ENCODE results near the gene NAPG.
"Not testable (repeated sequence)": the region's sequence is repeated elsewhere in the genome, so short reads cannot be mapped to it uniquely, and the experiment has no call there.

DNA sequence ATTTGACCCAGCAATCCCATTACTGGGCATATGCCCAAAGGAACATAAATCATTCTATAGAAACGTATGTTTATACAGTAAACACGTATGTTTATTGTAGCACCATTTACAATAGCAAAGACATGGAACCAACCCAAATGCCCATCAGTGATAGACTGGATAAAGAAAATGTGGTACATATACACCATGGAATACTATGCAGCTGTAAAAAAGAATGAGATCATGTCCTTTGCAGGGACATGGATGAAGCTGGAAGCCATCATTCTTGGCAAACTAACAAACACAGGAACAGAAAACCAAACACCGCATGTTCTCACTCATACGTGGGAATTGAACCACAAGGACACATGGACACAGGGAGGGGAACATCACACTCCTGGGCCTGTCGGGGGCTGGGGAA is 13.3 kb downstream of the NAPG start:
- TF ChIP-seq, protein P1, sequence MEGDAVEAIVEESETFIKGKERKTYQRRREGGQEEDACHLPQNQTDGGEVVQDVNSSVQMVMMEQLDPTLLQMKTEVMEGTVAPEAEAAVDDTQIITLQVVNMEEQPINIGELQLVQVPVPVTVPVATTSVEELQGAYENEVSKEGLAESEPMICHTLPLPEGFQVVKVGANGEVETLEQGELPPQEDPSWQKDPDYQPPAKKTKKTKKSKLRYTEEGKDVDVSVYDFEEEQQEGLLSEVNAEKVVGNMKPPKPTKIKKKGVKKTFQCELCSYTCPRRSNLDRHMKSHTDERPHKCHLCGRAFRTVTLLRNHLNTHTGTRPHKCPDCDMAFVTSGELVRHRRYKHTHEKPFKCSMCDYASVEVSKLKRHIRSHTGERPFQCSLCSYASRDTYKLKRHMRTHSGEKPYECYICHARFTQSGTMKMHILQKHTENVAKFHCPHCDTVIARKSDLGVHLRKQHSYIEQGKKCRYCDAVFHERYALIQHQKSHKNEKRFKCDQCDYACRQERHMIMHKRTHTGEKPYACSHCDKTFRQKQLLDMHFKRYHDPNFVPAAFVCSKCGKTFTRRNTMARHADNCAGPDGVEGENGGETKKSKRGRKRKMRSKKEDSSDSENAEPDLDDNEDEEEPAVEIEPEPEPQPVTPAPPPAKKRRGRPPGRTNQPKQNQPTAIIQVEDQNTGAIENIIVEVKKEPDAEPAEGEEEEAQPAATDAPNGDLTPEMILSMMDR (IDR thresholded peaks at IDR 0.05 in 2 of 3, conservative IDR thresholded peaks at IDR 0.05 in 1 of 3; ENCODE audit: control insufficient read depth in 2 of 3, extremely low read depth in 1 of 3, insufficient read depth in 1 of 3, low read depth in 3 of 3, low read length in 3 of 3) = not testable (repeated sequence)
- TF ChIP-seq EP300 (IDR thresholded peaks at IDR 0.05; ENCODE audit: borderline replicate concordance in 1 of 2, control insufficient read depth in 1 of 2, low read depth in 2 of 2, low read length in 2 of 2); WRNIP1 (IDR thresholded peaks at IDR 0.05; ENCODE audit: borderline replicate concordance, low read depth, low read length); KDM1A (IDR thresholded peaks at IDR 0.05; ENCODE audit: borderline replicate concordance); ESRRA (IDR thresholded peaks at IDR 0.05; ENCODE audit: low read length): not testable (repeated sequence)
- TF ChIP-seq, protein P2, sequence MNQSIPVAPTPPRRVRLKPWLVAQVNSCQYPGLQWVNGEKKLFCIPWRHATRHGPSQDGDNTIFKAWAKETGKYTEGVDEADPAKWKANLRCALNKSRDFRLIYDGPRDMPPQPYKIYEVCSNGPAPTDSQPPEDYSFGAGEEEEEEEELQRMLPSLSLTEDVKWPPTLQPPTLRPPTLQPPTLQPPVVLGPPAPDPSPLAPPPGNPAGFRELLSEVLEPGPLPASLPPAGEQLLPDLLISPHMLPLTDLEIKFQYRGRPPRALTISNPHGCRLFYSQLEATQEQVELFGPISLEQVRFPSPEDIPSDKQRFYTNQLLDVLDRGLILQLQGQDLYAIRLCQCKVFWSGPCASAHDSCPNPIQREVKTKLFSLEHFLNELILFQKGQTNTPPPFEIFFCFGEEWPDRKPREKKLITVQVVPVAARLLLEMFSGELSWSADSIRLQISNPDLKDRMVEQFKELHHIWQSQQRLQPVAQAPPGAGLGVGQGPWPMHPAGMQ (IDR thresholded peaks at IDR 0.05; ENCODE audit: borderline replicate concordance) = not testable (repeated sequence)
- TF ChIP-seq, protein P3, sequence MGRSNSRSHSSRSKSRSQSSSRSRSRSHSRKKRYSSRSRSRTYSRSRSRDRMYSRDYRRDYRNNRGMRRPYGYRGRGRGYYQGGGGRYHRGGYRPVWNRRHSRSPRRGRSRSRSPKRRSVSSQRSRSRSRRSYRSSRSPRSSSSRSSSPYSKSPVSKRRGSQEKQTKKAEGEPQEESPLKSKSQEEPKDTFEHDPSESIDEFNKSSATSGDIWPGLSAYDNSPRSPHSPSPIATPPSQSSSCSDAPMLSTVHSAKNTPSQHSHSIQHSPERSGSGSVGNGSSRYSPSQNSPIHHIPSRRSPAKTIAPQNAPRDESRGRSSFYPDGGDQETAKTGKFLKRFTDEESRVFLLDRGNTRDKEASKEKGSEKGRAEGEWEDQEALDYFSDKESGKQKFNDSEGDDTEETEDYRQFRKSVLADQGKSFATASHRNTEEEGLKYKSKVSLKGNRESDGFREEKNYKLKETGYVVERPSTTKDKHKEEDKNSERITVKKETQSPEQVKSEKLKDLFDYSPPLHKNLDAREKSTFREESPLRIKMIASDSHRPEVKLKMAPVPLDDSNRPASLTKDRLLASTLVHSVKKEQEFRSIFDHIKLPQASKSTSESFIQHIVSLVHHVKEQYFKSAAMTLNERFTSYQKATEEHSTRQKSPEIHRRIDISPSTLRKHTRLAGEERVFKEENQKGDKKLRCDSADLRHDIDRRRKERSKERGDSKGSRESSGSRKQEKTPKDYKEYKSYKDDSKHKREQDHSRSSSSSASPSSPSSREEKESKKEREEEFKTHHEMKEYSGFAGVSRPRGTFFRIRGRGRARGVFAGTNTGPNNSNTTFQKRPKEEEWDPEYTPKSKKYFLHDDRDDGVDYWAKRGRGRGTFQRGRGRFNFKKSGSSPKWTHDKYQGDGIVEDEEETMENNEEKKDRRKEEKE (IDR thresholded peaks at IDR 0.05) = not testable (repeated sequence)
- TF ChIP-seq, protein P4, sequence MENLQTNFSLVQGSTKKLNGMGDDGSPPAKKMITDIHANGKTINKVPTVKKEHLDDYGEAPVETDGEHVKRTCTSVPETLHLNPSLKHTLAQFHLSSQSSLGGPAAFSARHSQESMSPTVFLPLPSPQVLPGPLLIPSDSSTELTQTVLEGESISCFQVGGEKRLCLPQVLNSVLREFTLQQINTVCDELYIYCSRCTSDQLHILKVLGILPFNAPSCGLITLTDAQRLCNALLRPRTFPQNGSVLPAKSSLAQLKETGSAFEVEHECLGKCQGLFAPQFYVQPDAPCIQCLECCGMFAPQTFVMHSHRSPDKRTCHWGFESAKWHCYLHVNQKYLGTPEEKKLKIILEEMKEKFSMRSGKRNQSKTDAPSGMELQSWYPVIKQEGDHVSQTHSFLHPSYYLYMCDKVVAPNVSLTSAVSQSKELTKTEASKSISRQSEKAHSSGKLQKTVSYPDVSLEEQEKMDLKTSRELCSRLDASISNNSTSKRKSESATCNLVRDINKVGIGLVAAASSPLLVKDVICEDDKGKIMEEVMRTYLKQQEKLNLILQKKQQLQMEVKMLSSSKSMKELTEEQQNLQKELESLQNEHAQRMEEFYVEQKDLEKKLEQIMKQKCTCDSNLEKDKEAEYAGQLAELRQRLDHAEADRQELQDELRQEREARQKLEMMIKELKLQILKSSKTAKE (IDR thresholded peaks at IDR 0.05; ENCODE audit: low read depth, poor library complexity, severe bottlenecking) = not testable (repeated sequence)

All from GM12878 (cell line).